Fibroblast of mammary gland (primary cell): ENCODE data around the gene VPS37C.

Experiments
- DNase-seq: peaks from one replicate; pipeline ENCODE4 v3.0.0-alpha.2; 2010; ENCODE audit warnings: low read depth
- H3K4me3 ChIP-seq: 2 replicates; pipeline ENCODE4 v1.5.1; 2011; ENCODE audit warnings: low read depth, mild to moderate bottlenecking, low read length, moderate library complexity; ENCODE audit not compliant: control insufficient read depth
- TF ChIP-seq, protein P1 (sequence below): conservative IDR thresholded peaks from 2 replicates; pipeline ENCODE4 v1.5.1; 2011; ENCODE audit warnings: low read depth, low read length, inconsistent platforms; ENCODE audit not compliant: control insufficient read depth, insufficient read depth

Gene VPS37C

DNA sequence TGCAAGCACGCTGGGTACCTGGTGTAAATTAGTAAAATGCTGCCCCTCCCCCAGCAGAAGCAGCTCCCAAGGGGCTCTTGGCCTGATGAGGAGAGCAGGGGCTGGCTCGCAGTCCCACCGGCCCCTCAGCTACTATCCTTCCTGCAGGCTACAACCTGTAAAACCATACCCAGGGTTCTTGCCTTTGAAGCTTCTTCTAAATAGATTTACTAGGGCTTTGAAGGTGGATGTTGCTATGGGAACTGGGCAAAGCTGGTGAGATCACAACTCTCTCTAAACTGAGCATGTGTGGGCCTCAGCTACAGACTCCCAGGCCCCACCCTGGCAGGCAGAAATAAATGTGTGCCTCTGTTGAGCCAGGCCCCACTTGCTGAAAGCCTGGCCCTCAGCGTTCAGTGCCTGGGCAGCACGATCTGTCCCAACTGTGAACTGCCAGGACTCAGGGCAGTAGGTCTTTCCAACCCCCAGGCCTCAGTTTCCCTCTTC, 40.5 kb downstream of the VPS37C start:
- peak; percentile 12 for DNase-seq
- H3K4me3 ChIP-seq: no peak overlapping the region
- TF ChIP-seq, protein P1, sequence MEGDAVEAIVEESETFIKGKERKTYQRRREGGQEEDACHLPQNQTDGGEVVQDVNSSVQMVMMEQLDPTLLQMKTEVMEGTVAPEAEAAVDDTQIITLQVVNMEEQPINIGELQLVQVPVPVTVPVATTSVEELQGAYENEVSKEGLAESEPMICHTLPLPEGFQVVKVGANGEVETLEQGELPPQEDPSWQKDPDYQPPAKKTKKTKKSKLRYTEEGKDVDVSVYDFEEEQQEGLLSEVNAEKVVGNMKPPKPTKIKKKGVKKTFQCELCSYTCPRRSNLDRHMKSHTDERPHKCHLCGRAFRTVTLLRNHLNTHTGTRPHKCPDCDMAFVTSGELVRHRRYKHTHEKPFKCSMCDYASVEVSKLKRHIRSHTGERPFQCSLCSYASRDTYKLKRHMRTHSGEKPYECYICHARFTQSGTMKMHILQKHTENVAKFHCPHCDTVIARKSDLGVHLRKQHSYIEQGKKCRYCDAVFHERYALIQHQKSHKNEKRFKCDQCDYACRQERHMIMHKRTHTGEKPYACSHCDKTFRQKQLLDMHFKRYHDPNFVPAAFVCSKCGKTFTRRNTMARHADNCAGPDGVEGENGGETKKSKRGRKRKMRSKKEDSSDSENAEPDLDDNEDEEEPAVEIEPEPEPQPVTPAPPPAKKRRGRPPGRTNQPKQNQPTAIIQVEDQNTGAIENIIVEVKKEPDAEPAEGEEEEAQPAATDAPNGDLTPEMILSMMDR: no peak

DNA sequence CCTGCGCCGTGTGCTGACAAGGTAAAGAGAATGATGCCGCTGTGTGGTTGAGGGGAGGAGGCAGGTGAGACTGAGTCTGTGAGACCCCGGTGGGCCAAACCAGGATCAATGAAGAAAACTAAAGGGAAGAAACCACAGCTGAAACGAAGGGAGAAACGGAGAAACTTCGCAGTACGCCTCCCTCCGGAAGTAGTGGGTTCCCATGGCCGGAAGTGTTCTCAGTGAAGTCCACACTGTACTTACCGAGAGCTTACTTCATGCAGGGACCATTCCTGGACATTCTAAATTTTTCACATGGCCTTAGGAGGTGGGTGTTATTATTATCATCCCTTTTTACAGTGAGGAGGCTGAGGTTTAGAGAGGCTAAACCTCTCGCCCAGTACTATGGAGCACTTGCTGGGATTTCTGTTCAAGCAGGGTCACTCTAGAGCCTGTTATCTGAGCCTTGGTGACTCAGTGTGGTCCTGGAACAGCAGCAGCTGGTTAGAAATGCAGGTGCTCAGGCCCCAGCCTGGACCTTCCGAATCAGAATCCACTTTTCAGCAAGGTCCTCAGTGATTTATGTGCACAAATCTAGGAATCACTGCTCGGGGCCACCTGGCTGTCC, 41.0 kb downstream of the VPS37C start:
- TF ChIP-seq, protein P1: no peak
- no peak overlapping the region for H3K4me3 ChIP-seq
- no peak for DNase-seq

DNA sequence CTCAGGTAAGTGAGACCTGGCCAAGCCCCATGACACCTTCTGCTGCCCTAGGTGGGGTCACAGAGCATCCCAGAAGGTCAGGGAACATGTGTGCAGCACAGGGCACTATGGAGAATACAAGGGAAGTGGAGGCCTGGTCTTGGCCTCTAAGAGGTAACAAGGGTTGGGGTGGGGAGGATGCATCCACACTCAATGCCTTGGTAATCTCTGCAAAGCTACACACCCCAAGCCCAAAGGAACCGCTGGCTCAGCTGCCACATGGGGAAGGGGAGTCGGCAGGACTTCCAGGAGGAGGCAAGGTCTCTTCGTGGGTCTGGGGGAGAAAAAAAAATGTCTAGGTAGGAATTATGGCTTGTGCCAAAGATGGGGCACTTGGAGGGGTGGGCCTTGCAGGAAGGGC, 41.7 kb downstream of the VPS37C start:
- no peak for DNase-seq
- H3K4me3 ChIP-seq: no peak overlapping the region
- TF ChIP-seq, protein P1: no peak

DNA sequence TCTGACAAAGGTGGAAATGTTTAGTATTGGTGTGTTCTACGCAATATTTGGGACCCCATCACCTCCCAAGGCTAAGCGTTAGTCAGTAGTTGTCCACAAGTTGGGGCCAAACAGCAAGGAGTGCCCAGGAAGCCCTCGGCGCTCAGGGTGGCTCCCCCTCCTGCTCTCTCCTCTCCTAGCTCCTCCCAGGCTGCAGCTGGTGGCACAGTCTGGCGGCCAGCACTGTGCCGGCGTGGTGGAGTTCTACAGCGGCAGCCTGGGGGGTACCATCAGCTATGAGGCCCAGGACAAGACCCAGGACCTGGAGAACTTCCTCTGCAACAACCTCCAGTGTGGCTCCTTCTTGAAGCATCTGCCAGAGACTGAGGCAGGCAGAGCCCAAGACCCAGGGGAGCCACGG, 42.2 kb downstream of the VPS37C start:
- DNase-seq: no peak
- H3K4me3 ChIP-seq: no peak overlapping the region
- TF ChIP-seq, protein P1: no peak

DNA sequence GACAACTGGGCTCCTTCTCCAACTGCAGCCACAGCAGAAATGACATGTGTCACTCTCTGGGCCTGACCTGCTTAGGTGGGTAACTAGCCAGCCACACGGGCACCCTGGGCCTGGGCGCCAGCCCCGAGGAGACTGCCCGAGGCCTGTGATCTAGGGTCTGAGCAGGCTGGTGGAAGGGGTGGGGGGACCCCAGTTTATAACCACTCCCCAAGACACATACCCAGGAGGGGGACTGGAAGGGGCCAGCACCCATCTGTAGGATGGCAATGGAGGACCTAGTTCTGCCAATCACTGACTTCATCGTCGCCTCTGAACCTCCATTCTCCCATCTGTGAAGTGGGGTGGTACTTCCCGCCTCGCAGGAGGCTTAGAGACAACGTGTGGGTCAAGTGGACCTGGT, 42.8 kb downstream of the VPS37C start:
- TF ChIP-seq, protein P1: no peak
- no peak overlapping the region for H3K4me3 ChIP-seq
- no peak for DNase-seq

DNA sequence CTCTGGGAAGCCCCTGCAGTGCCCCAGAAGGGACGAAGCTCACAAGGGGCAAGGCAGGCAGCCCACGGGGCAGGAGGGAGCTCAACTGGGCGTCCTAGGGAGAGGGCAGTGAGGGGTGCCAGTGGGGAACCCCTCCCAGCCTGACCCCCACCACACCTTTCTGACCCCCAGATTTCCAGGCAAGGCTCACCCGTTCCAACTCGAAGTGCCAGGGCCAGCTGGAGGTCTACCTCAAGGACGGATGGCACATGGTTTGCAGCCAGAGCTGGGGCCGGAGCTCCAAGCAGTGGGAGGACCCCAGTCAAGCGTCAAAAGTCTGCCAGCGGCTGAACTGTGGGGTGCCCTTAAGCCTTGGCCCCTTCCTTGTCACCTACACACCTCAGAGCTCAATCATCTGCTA, 43.2 kb downstream of the VPS37C start:
- TF ChIP-seq, protein P1: no peak
- no peak for DNase-seq
- no peak overlapping the region for H3K4me3 ChIP-seq

DNA sequence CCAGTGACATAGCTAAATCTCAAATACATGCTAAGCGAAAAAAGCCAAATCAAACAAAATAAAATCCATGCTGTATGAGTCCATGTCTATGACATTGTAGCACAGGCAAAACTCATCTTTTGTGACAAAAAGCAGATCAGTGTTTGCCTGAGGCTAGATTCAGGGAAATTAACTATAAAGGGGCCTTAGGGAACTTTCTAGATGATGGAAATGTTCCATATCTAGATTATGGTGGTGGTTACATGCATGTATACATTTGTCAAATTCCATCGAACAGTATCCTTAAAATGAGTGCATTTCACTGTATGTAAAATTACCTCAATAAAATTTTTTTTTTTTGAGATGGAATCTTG, 44.1 kb downstream of the VPS37C start:
- no peak for DNase-seq
- TF ChIP-seq, protein P1: no peak
- no peak overlapping the region for H3K4me3 ChIP-seq
